ENCODE measurements around the gene NINL.

Gene NINL

GRCh38 chr20:25461786-25462545 is 123.4 kb downstream of the NINL start:
- no peak for DNase-seq (ENCODE audit: low read depth)

GRCh38 chr20:25461281-25461650 is 124.1 kb downstream of the NINL start:
- DNase-seq (ENCODE audit: low read depth), result no peak

- DNase-seq (ENCODE audit: low read depth), result no peak
These were observed 124.6 kb downstream of the NINL start for GRCh38 chr20:25460566-25461280.

- DNase-seq (ENCODE audit: low read depth), result no peak
These were observed 125.3 kb downstream of the NINL start for GRCh38 chr20:25459916-25460535.

GRCh38 chr20:25459111-25459830 is 126.1 kb downstream of the NINL start:
- DNase-seq (ENCODE audit: low read depth), result no peak

GRCh38 chr20:25457886-25458680 is 127.2 kb downstream of the NINL start:
- no peak for DNase-seq (ENCODE audit: low read depth)

GRCh38 chr20:25454153-25454900 is 131.0 kb downstream of the NINL start:
- no peak for DNase-seq (ENCODE audit: low read depth)

GRCh38 chr20:25453035-25453810 is 132.1 kb downstream of the NINL start:
- no peak for DNase-seq (ENCODE audit: low read depth)

GRCh38 chr20:25452333-25452732 is 133.0 kb downstream of the NINL start:
- no peak for DNase-seq (ENCODE audit: low read depth)

- no peak for DNase-seq (ENCODE audit: low read depth)
These were observed 137.7 kb downstream of the NINL start for GRCh38 chr20:25447671-25448070.

- DNase-seq (ENCODE audit: low read depth), result no peak
These were observed 140.8 kb downstream of the NINL start for GRCh38 chr20:25444556-25444955.

- no peak for DNase-seq (ENCODE audit: low read depth)
These were observed 146.0 kb downstream of the NINL start for GRCh38 chr20:25439328-25439727.

GRCh38 chr20:25437153-25437581 is 148.2 kb downstream of the NINL start:
- no peak for DNase-seq (ENCODE audit: low read depth)

GRCh38 chr20:25424536-25424935 is 160.8 kb downstream of the NINL start:
- DNase-seq (ENCODE audit: low read depth), result no peak

GRCh38 chr20:25422032-25422431 is 163.3 kb downstream of the NINL start:
- no peak for DNase-seq (ENCODE audit: low read depth)

- no peak for DNase-seq (ENCODE audit: low read depth)
These were observed 164.2 kb downstream of the NINL start for GRCh38 chr20:25421102-25421501.

- no peak for DNase-seq (ENCODE audit: low read depth)
These were observed 166.6 kb downstream of the NINL start for GRCh38 chr20:25418776-25419175.

- no peak for DNase-seq (ENCODE audit: low read depth)
These were observed 176.4 kb downstream of the NINL start for GRCh38 chr20:25408890-25409289.

- no peak for DNase-seq (ENCODE audit: low read depth)
These were observed 177.2 kb downstream of the NINL start for GRCh38 chr20:25408170-25408547.

All from stimulated activated CD8-positive, alpha-beta memory T cell treated with anti-CD3 and anti-CD28 coated beads, Interleukin-7, amount 100 ng/mL, for 24 hours (primary cell).